SK-N-SH (cell line): ENCODE results near the gene USB1. TPM values are rescaled to one million over a fixed set of nuclear protein-coding genes. Genes with fewer than 3 reads are reported as not detected.
A peak's percentile ranks its signal among the peaks of the same experiment; 100 is the strongest.

Source experiments
- CTCF ChIA-PET: fragments of 300-600, 350-600 bp; formaldehyde crosslinking; extraction: SDS; loops from one replicate; lab custom pipeline; 2021; lab: Yijun Ruan, JAX
- POLR2A ChIA-PET: fragments of 350-600 bp; sonication (Branson Sonifier 250); formaldehyde crosslinking; extraction: SDS; loops from one replicate; lab custom pipeline; 2020; ENCODE audit warnings: antibody characterized with exemption, inconsistent platforms; lab: Yijun Ruan, JAX
- DNase-seq: peaks from one replicate; pipeline ENCODE4 v3.0.0; 2012
- H2AFZ ChIP-seq: fragments of 200-600 bp; sonication (generic); 2 replicates; pipeline ENCODE4 v1.8.1; 2016; ENCODE audit warnings: antibody characterized with exemption, mild to moderate bottlenecking, low read depth
- H3F3A ChIP-seq: fragments of 200-600 bp; sonication (generic); replicated peaks from 2 replicates; pipeline ENCODE3; 2016; ENCODE audit warnings: antibody characterized with exemption, mild to moderate bottlenecking; ENCODE audit not compliant: insufficient read depth
- H3K27ac ChIP-seq, 2 experiments: fragments of 200-500 bp in 1 of 2; fragments of 200-600 bp in 1 of 2; sonication (Bioruptor generic) in 1 of 2; sonication (generic), shearing (Covaris generic) in 1 of 2; 2 replicates each; pipeline versions ENCODE4 v1.5.1 to v1.6.1; 2014 to 2016; ENCODE audit warnings: low read depth in 2 of 2, inconsistent platforms in 1 of 2, low read length in 1 of 2, mild to moderate bottlenecking in 1 of 2, mixed read lengths in 1 of 2
- H3K27me3 ChIP-seq: fragments of 200-600 bp; sonication (generic), shearing (Covaris generic); 2 replicates; pipeline ENCODE4 v1.6.1; 2016; ENCODE audit warnings: mixed run types; ENCODE audit not compliant: insufficient read depth
- H3K36me3 ChIP-seq, 2 experiments: fragments of 200-500 bp in 1 of 2; fragments of 200-600 bp in 1 of 2; sonication (Bioruptor generic) in 1 of 2; sonication (generic) in 1 of 2; replicated peaks in 1 of 2; 2 replicates each; pipeline versions ENCODE3 to v1.5.1; 2014 to 2016; ENCODE audit warnings: low read length in 1 of 2, mild to moderate bottlenecking in 1 of 2; ENCODE audit not compliant: insufficient read depth in 2 of 2, control insufficient read depth in 1 of 2
- H3K4me1 ChIP-seq, 2 experiments: fragments of 200-500 bp in 1 of 2; fragments of 200-600 bp in 1 of 2; sonication (Bioruptor generic) in 1 of 2; sonication (generic), shearing (Covaris generic) in 1 of 2; 2 replicates each; pipeline versions ENCODE4 v1.5.1 to v1.6.1; 2014 to 2016; ENCODE audit warnings: low read depth in 1 of 2, low read length in 1 of 2, mixed run types in 1 of 2; ENCODE audit not compliant: insufficient read depth in 2 of 2, control insufficient read depth in 1 of 2
- H3K4me2 ChIP-seq: fragments of 200-600 bp; sonication (generic), shearing (Covaris generic); 2 replicates; pipeline ENCODE4 v1.6.1; 2017; ENCODE audit warnings: mixed run types
- H3K4me3 ChIP-seq, 2 experiments: fragments of 200-500 bp in 1 of 2; fragments of 200-600 bp in 1 of 2; sonication (Bioruptor generic) in 1 of 2; sonication (generic), shearing (Covaris generic) in 1 of 2; 2 replicates each; pipeline versions ENCODE4 v1.5.1 to v1.8.1; 2014 to 2016; ENCODE audit warnings: low read depth in 2 of 2, inconsistent platforms in 1 of 2, low read length in 1 of 2, mild to moderate bottlenecking in 1 of 2, mixed read lengths in 1 of 2, moderate library complexity in 1 of 2
- H3K79me2 ChIP-seq: fragments of 200-600 bp; sonication (generic); 2 replicates; pipeline ENCODE4 v1.8.1; 2017; ENCODE audit warnings: mild to moderate bottlenecking; ENCODE audit not compliant: insufficient read depth
- H3K9ac ChIP-seq: fragments of 200-600 bp; sonication (generic); 2 replicates; pipeline ENCODE4 v1.6.1; 2017; ENCODE audit warnings: mixed run types
- H3K9me2 ChIP-seq: fragments of 200-600 bp; sonication (generic); 2 replicates; pipeline ENCODE4 v1.6.1; 2017; ENCODE audit warnings: mixed run types
- H3K9me3 ChIP-seq: fragments of 200-600 bp; sonication (generic); 2 replicates; pipeline ENCODE4 v1.6.1; 2017; ENCODE audit warnings: mixed run types, mild to moderate bottlenecking, moderate library complexity
- H4K20me1 ChIP-seq: fragments of 200-600 bp; sonication (generic); 2 replicates; pipeline ENCODE4 v1.6.1; 2017; ENCODE audit warnings: mild to moderate bottlenecking, mixed run types; ENCODE audit not compliant: insufficient read depth
- CTCF ChIP-seq: fragments of 200-600 bp; sonication (generic); IDR thresholded peaks from 2 replicates; pipeline ENCODE4 v1.6.1; 2017; ENCODE audit warnings: antibody characterized with exemption, mild to moderate bottlenecking, moderate library complexity
- EP300 ChIP-seq, 2 experiments: IDR thresholded peaks; 2 replicates each; pipeline versions ENCODE4 v1.4.0 to v1.6.1; 2012; ENCODE audit warnings: borderline replicate concordance in 1 of 2, low read depth in 1 of 2, low read length in 1 of 2
- FOSL2 ChIP-seq: IDR thresholded peaks from 2 replicates; pipeline ENCODE4 v1.4.0; 2012; ENCODE audit warnings: low read depth, mild to moderate bottlenecking, moderate library complexity, borderline replicate concordance
- FOXJ3 ChIP-seq: sonication (generic); formaldehyde crosslinking; IDR thresholded peaks from 2 replicates; pipeline ENCODE4 v1.5.1; 2020; ENCODE audit warnings: mild to moderate bottlenecking, missing genetic modification reagents
- MAX ChIP-seq: IDR thresholded peaks from 2 replicates; pipeline ENCODE4 v1.4.0; 2012; ENCODE audit warnings: low read depth
- MEF2A ChIP-seq: IDR thresholded peaks from 2 replicates; pipeline ENCODE4 v1.4.0; 2012; ENCODE audit warnings: low read depth, borderline replicate concordance
- MXI1 ChIP-seq: IDR thresholded peaks from 2 replicates; pipeline ENCODE4 v1.6.1; 2012; ENCODE audit warnings: mild to moderate bottlenecking, low read depth, low read length, improper control_type of control experiment
- POLR2AphosphoS5 ChIP-seq: IDR thresholded peaks from 2 replicates; pipeline ENCODE4 v1.6.1; 2012; ENCODE audit warnings: low read depth, low read length
- RAD21 ChIP-seq: IDR thresholded peaks from 2 replicates; pipeline ENCODE4 v1.6.1; 2012; ENCODE audit warnings: mild to moderate bottlenecking, low read length
- RCOR1 ChIP-seq: fragments of 150-350 bp; IDR thresholded peaks from 2 replicates; pipeline ENCODE4 v1.6.1; 2017; ENCODE audit warnings: antibody characterized with exemption, low read length
- RXRA ChIP-seq: IDR thresholded peaks from 2 replicates; pipeline ENCODE4 v1.4.0; 2012; ENCODE audit warnings: low read depth, mild to moderate bottlenecking, borderline replicate concordance
- SMC3 ChIP-seq: IDR thresholded peaks from 2 replicates; pipeline ENCODE4 v1.6.1; 2012; ENCODE audit warnings: low read depth, low read length, improper control_type of control experiment
- TEAD4 ChIP-seq: IDR thresholded peaks from 2 replicates; pipeline ENCODE4 v1.4.0; 2012; ENCODE audit warnings: mild to moderate bottlenecking, borderline replicate concordance; ENCODE audit not compliant: insufficient read depth
- USF1 ChIP-seq: IDR thresholded peaks from 2 replicates; pipeline ENCODE4 v1.4.0; 2012; ENCODE audit warnings: low read depth, borderline replicate concordance
- ZBTB33 ChIP-seq: IDR thresholded peaks from 2 replicates; pipeline ENCODE4 v1.4.0; 2012; ENCODE audit warnings: low read depth, borderline replicate concordance
- whole genome bisulfite sequencing: methylation state at CpG from one replicate; pipeline ENCODE4 v1.1.6; 2017; ENCODE audit warnings: low lambda C conversion rate; 5-methylcytosine and 5-hydroxymethylcytosine counted together
- polyA plus RNA-seq, 3 experiments: library from polyadenylated mRNA; depleted of rRNA; stranded (reverse); fragments of >200 nt; gene quantifications; 2 replicates each; pipeline ENCODE4 v1.2.3, GENCODE V29; 2012

The USB1 gene
- polyA plus RNA-seq, 1 of the 3 experiments (the other 2 are of a cell fraction), result 94.1 TPM

GRCh38 chr16:57994361-57994760 is 6.8 kb upstream of the USB1 start (continued):
- no peak for TF ChIP-seq MAX
- TF ChIP-seq POLR2AphosphoS5, result no peak
- TF ChIP-seq TEAD4, result no peak

- H2AFZ ChIP-seq, result no peak overlapping the region
- no peak for TF ChIP-seq FOXJ3 (CRISPR knock-in tag)
- TF ChIP-seq MXI1, result no peak
- TF ChIP-seq MEF2A, result no peak
- peak; percentile 41; the same call in 1 of the 2 replicates for TF ChIP-seq RAD21
- no peak for TF ChIP-seq EP300 (IDR thresholded peaks at IDR 0.05; ENCODE audit: borderline replicate concordance in 1 of 2, low read depth in 1 of 2, low read length in 1 of 2)
- TF ChIP-seq RXRA, result no peak
- no peak for TF ChIP-seq RCOR1
- peak; percentile 33; the same call in 1 of the 2 replicates for TF ChIP-seq SMC3
- no peak for TF ChIP-seq MAX
- peak; percentile 48 for TF ChIP-seq CTCF
- TF ChIP-seq USF1, result no peak
- no peak for TF ChIP-seq FOSL2
- TF ChIP-seq TEAD4, result no peak
- no peak for TF ChIP-seq ZBTB33
- TF ChIP-seq, all 33 proteins: peak for 3
- no peaks in the 10 kb centered on the region for H3K9me2 ChIP-seq
- CTCF ChIA-PET, result no interaction called here
- H3K4me2 ChIP-seq, result no peak overlapping the region
- no peaks in the 10 kb centered on the region for H3K27me3 ChIP-seq
- H3K4me1 ChIP-seq, result peaks cover 0 to 10% of the 10 kb centered on the region in 2 experiments; a peak in 1 of 4 replicates
- no peaks in the 10 kb centered on the region for H3K9me3 ChIP-seq
- peaks cover 0 to 35% of the 10 kb centered on the region in 2 experiments for H3K36me3 ChIP-seq
- H3K79me2 ChIP-seq, result peaks cover 17% of the 10 kb centered on the region
- H3K4me3 ChIP-seq, result no peak overlapping the region
- WGBS, result 41% methylated on average over 4 of the region's 4 CpGs
- H3K27ac ChIP-seq, result no peak overlapping the region
- no peak overlapping the region for H3K9ac ChIP-seq
- 0 out of 2 replicates have a peak, but pooled peaks cover 6% of the 10 kb centered on the region for H4K20me1 ChIP-seq
- DNase-seq, result peak; percentile 64
- POLR2A ChIA-PET, result no interaction called here
- H3F3A ChIP-seq, result no peaks in the 10 kb centered on the region
These were observed 6.4 kb upstream of the USB1 start for GRCh38 chr16:57994778-57995177.
